Transverse colon (tissue), 4 donors: ENCODE results near the gene UBQLN2. TPM values are rescaled to one million over a fixed set of nuclear protein-coding genes. Genes with fewer than 3 reads are reported as not detected.
A peak's percentile ranks its signal among the peaks of the same experiment; 100 is the strongest.

Experiments
- DNase-seq: peaks from one replicate; pipeline ENCODE4 v3.0.0-alpha.2; 2019
- H3K27ac ChIP-seq, 4 donors: fragments of 200-600 bp; sonication (generic); 2 replicates each; pipeline ENCODE4 v1.5.1; 2016 to 2018; ENCODE audit warnings: inconsistent platforms in 4 of 4
- H3K27me3 ChIP-seq: fragments of 200-600 bp; sonication (generic); 2 replicates; pipeline ENCODE4 v1.5.1; 2017; ENCODE audit warnings: inconsistent platforms
- H3K36me3 ChIP-seq, 4 donors: fragments of 200-600 bp; sonication (generic); 2 replicates each; pipeline ENCODE4 v1.5.1; 2017 to 2019; ENCODE audit warnings: inconsistent platforms in 4 of 4
- H3K4me1 ChIP-seq, 4 donors: fragments of 200-600 bp; sonication (generic); 2 replicates each; pipeline ENCODE4 v1.5.1; 2017 to 2020; ENCODE audit warnings: inconsistent platforms in 4 of 4
- H3K4me3 ChIP-seq, 4 donors: fragments of 200-600 bp; sonication (generic); 1 replicate in 1 of 4; 2 replicates in 3 of 4; pipeline versions ENCODE4 v1.5.1 to v1.6.1; 2017 to 2019; ENCODE audit warnings: inconsistent platforms in 4 of 4
- H3K9me3 ChIP-seq, 2 donors: fragments of 200-600 bp; sonication (generic); 2 replicates each; pipeline ENCODE4 v1.5.1; 2017 to 2019; ENCODE audit warnings: inconsistent platforms in 2 of 2
- CTCF ChIP-seq, 5 experiments: fragments of 200-600 bp in 3 of 5; fragments of 450-650 bp in 2 of 5; sonication (generic) in 3 of 5; IDR thresholded peaks; 1 replicate in 2 of 5; 2 replicates in 3 of 5; pipeline ENCODE4 v1.5.1; 2016 to 2017; ENCODE audit warnings: antibody characterized with exemption in 5 of 5, inconsistent platforms in 3 of 5, mild to moderate bottlenecking in 2 of 5, moderate library complexity in 1 of 5
- EP300 ChIP-seq: sonication (generic); formaldehyde crosslinking; IDR thresholded peaks from one replicate; pipeline ENCODE4 v1.6.1; 2017; ENCODE audit warnings: antibody characterized with exemption, low read depth
- POLR2A ChIP-seq: fragments of 450-650 bp; IDR thresholded peaks from one replicate; pipeline ENCODE4 v1.6.1; 2016; ENCODE audit warnings: antibody characterized with exemption, mild to moderate bottlenecking, moderate library complexity
- POLR2AphosphoS5 ChIP-seq, 3 donors: sonication (generic); formaldehyde crosslinking; IDR thresholded peaks; one replicate each; pipeline ENCODE4 v1.6.1; 2016; ENCODE audit warnings: antibody characterized with exemption in 3 of 3
- WGBS, 2 donors: methylation state at CpG; one replicate each; pipeline ENCODE4 v1.1.5; 2018; ENCODE audit warnings: low coverage in 1 of 2; 5-methylcytosine and 5-hydroxymethylcytosine counted together
- in situ Hi-C, 4 donors: fragments of 200-750 bp; cut with MboI; loops; one replicate each; pipeline versions ENCODE4 v1.15.0 to v1.15.1; 2017; ENCODE audit warnings: low sequenced_read_pairs in 3 of 4, low pct_ligation_motif_present in 1 of 4, low pct_unique_long_range_greater_than_20kb in 1 of 4
- intact Hi-C: fragments of 100-400 bp; cut with DNase I; formaldehyde crosslinking; loops from one replicate; pipeline ENCODE4 v1.15.1; 2023; ENCODE audit warnings: low total_unique reads
- total RNA-seq, 4 donors: library from RNA; depleted of rRNA; stranded (reverse); fragments of >200 nt; gene quantifications; one replicate each; pipeline ENCODE4 v1.1.0, GENCODE V29; 2016

UBQLN2 gene
- total RNA-seq, 4 donors from 2014 or later = 10.0 to 20.6 (median 19.2) TPM

GRCh38 chrX:56554870-56555269, 8.6 kb upstream of the UBQLN2 start:
- intact Hi-C loops = no loop called here
- H3K27ac ChIP-seq = no peak overlapping the region
- no peak for DNase-seq
- no peaks in the 10 kb centered on the region for H3K4me1 ChIP-seq
- H3K36me3 ChIP-seq = no peaks in the 10 kb centered on the region
- no peak overlapping the region for H3K4me3 ChIP-seq
- 63% methylated on average over 4 of the region's 4 CpGs; no CpG with 5 or more reads in 1 of the 2 donors for WGBS, 2 donors
- TF ChIP-seq POLR2A = no peak
- in situ Hi-C loops = loop anchor here in 2 of 4 donors (25.0 kb wide), 2 partner anchors 182 to 432 kb away; partner anchors contain the start of genes NBDY (in 1 of the 2) and SPIN3 (in 1 of the 2)
- H3K9me3 ChIP-seq = no peaks in the 10 kb centered on the region
- H3K27me3 ChIP-seq = no peaks in the 10 kb centered on the region

- in situ Hi-C loops = loop anchor here in 2 of 4 donors (25.0 kb wide), 2 partner anchors 180 to 430 kb away; partner anchors contain the start of genes NBDY (in 1 of the 2) and SPIN3 (in 1 of the 2)
- Histone ChIP-seq H3K27ac (no peak overlapping the region), H3K4me3 (no peak overlapping the region), H3K9me3 (no peaks in the 10 kb centered on the region), H3K4me1 (no peaks in the 10 kb centered on the region), H3K27me3 (no peaks in the 10 kb centered on the region), H3K36me3 (no peaks in the 10 kb centered on the region)
- TF ChIP-seq POLR2A (no peak), POLR2AphosphoS5 (IDR thresholded peaks at IDR 0.05) (no peak), CTCF (IDR thresholded peaks at IDR 0.05) (no peak), EP300 (no peak)
- WGBS, 2 donors = 84 to 100% methylated on average over 2 of the region's 2 CpGs
- intact Hi-C loops = no loop called here
- no peak for DNase-seq
Observed at GRCh38 chrX:56557376-56557929, 6.0 kb upstream of the UBQLN2 start.

DNA sequence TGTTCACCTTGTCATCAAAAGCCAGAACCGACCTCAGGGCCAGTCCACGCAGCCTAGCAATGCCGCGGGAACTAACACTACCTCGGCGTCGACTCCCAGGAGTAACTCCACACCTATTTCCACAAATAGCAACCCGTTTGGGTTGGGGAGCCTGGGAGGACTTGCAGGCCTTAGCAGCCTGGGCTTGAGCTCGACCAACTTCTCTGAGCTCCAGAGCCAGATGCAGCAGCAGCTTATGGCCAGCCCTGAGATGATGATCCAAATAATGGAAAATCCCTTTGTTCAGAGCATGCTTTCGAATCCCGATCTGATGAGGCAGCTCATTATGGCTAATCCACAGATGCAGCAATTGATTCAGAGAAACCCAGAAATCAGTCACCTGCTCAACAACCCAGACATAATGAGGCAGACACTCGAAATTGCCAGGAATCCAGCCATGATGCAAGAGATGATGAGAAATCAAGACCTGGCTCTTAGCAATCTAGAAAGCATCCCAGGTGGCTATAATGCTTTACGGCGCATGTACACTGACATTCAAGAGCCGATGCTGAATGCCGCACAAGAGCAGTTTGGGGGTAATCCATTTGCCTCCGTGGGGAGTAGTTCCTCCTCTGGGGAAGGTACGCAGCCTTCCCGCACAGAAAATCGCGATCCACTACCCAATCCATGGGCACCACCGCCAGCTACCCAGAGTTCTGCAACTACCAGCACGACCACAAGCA, 898 bp downstream of the UBQLN2 start:
- no peak for TF ChIP-seq POLR2AphosphoS5 (IDR thresholded peaks at IDR 0.05)
- TF ChIP-seq EP300 = no peak
- no peak for TF ChIP-seq POLR2A
- TF ChIP-seq CTCF (IDR thresholded peaks at IDR 0.05) = no peak
- H3K36me3 ChIP-seq = no peaks in the 10 kb centered on the region
- no peaks in the 10 kb centered on the region for H3K27me3 ChIP-seq
- in situ Hi-C loops (loop anchor here in 2 of 4 donors (25.0 kb wide), 2 partner anchors 173 to 423 kb away; partner anchors contain the start of genes NBDY (in 1 of the 2) and SPIN3 (in 1 of the 2)), intact Hi-C loops (no loop called here)
- no peaks in the 10 kb centered on the region for H3K9me3 ChIP-seq
- WGBS, 2 donors = 35% methylated on average over 21 of the region's 23 CpGs; no CpG with 5 or more reads in 1 of the 2 donors
- H3K4me1 ChIP-seq = peaks cover 2 to 18% (median 13%) of the 10 kb centered on the region in 4 donors
- H3K4me3 ChIP-seq = peak overlapping the region; percentile 52 to 76 (median 64)
- peak overlapping the region; percentile 92 to 98 (median 96) for H3K27ac ChIP-seq
- peak; percentile 11 for DNase-seq

DNA sequence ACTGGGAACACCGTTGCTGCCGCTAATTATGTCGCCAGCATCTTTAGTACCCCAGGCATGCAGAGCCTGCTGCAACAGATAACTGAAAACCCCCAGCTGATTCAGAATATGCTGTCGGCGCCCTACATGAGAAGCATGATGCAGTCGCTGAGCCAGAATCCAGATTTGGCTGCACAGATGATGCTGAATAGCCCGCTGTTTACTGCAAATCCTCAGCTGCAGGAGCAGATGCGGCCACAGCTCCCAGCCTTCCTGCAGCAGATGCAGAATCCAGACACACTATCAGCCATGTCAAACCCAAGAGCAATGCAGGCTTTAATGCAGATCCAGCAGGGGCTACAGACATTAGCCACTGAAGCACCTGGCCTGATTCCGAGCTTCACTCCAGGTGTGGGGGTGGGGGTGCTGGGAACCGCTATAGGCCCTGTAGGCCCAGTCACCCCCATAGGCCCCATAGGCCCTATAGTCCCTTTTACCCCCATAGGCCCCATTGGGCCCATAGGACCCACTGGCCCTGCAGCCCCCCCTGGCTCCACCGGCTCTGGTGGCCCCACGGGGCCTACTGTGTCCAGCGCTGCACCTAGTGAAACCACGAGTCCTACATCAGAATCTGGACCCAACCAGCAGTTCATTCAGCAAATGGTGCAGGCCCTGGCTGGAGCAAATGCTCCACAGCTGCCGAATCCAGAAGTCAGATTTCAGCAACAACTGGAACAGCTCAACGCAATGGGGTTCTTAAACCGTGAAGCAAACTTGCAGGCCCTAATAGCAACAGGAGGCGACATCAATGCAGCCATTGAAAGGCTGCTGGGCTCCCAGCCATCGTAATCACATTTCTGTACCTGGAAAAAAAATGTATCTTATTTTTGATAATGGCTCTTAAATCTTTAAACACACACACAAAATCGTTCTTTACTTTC, 1.8 kb downstream of the UBQLN2 start:
- 0 to 45% methylated on average over 1 to 20 of the region's 20 CpGs for WGBS, 2 donors
- peak overlapping the region; percentile 92 to 98 (median 96) for H3K27ac ChIP-seq
- intact Hi-C loops (no loop called here), in situ Hi-C loops (loop anchor here in 2 of 4 donors (25.0 kb wide), 2 partner anchors 172 to 422 kb away; partner anchors contain the start of genes NBDY (in 1 of the 2) and SPIN3 (in 1 of the 2))
- no peaks in the 10 kb centered on the region for H3K9me3 ChIP-seq
- peak overlapping the region; percentile 27 to 76 (median 64) for H3K4me3 ChIP-seq
- DNase-seq = no peak
- TF ChIP-seq CTCF (IDR thresholded peaks at IDR 0.05) (no peak), POLR2AphosphoS5 (IDR thresholded peaks at IDR 0.05) (no peak)
- H3K4me1 ChIP-seq = peaks cover 2 to 18% (median 13%) of the 10 kb centered on the region in 4 donors
- no peaks in the 10 kb centered on the region for H3K27me3 ChIP-seq
- H3K36me3 ChIP-seq = no peaks in the 10 kb centered on the region
